Measurements from ENCODE around the gene BOC.

BOC gene

GRCh38 chr3:113223475-113224281 is 12.3 kb downstream of the BOC start:
- DNase-seq (ENCODE audit: low spot score) = peak; percentile 45

GRCh38 chr3:113225286-113225685 is 13.9 kb downstream of the BOC start:
- DNase-seq (ENCODE audit: low spot score) = no peak

DNA sequence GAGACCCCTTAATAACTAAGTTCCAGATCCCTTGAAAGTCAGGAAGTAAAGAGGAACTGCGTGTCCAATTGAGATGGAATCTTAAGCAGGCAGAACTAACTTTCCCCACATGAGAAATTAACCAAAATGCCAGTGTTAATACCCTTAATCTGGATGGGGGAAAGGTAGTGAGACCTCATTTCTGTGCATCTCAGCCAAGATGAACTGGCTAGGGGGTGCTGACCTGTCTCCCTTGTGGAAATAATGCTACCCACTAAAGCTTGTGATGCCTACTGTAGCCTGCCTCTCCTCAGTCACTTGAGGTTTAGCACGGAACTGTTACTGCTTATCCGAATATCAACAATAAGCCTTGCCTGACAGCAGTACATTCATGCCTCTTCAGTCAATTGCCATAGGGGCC is 15.1 kb downstream of the BOC start:
- no peak for DNase-seq (ENCODE audit: low spot score)

- DNase-seq (ENCODE audit: low spot score) = no peak
Measured at GRCh38 chr3:113227146-113227545, 15.8 kb downstream of the BOC start.

- DNase-seq (ENCODE audit: low spot score) = no peak
Measured at GRCh38 chr3:113228498-113229286, 17.3 kb downstream of the BOC start.

DNA sequence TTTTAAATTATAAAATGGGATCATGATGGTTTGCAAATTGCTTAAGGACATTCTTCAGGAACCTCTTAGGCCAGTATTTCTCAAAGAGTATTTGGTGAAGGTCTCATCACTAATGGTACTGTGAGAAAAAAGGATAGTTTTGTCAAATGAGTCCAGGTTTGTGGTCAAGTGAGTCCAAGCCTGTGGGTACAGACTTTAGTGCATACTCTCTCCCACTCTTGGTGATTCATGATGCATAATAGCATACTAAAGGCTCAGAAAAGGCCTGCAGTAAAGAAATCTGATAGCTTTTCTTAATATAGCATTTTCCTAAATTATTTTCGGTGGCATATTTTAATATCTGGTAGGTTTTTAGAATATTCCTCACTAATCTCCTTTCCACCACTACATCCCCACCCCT is 20.0 kb downstream of the BOC start:
- DNase-seq (ENCODE audit: low spot score) = peak; percentile 66

DNA sequence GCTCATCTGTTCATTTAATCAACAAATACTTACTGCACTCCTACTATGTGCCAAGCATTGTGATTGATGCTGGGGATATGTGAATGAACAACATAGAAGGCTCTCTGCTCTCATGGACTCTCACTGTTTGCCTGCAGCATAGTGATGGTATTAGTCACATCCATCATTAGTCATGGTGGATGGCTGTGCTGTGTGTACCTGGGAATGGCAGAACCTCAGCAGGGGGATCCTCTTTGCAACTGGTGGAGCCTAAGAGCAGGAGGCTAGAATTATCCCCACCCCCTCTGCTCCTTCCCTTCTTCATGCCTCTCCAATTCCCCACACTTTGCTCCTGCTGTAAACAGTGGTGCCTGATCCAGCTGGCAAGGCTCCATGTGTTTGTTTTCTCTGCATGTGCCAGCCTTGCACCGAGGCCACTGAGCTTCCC is 20.5 kb downstream of the BOC start:
- DNase-seq (ENCODE audit: low spot score) = peak; percentile 72

DNA sequence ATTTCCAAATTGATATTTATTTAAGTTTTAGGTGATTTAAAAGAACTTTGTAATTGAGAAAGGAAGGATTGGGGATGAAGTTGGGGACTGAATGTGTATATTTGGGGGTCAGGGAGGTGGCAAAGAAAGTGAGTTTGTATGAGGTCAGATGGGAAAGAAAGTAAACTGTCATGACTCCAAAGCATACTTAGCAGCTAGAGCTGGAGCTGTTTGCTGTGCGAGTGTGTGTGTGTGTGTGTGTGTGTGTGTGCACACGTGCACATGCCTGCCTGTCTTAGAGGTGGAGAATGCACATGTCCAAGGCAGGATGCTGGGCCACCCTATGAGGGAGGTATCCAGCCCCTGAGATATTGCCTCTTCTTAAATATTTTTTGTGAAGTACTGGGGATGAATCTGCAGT is 21.0 kb downstream of the BOC start:
- DNase-seq (ENCODE audit: low spot score) = no peak

- DNase-seq (ENCODE audit: low spot score) = no peak
Measured at GRCh38 chr3:113233497-113233896, 22.1 kb downstream of the BOC start.

GRCh38 chr3:113234028-113234427 is 22.7 kb downstream of the BOC start:
- no peak for DNase-seq (ENCODE audit: low spot score)

GRCh38 chr3:113234688-113235260 is 23.4 kb downstream of the BOC start:
- no peak for DNase-seq (ENCODE audit: low spot score)

GRCh38 chr3:113238503-113238902 is 27.1 kb downstream of the BOC start:
- no peak for DNase-seq (ENCODE audit: low spot score)

- no peak for DNase-seq (ENCODE audit: low spot score)
Measured at GRCh38 chr3:113240841-113241240, 29.5 kb downstream of the BOC start.

GRCh38 chr3:113241292-113242095 is 30.1 kb downstream of the BOC start:
- peak; percentile 46 for DNase-seq (ENCODE audit: low spot score)

DNA sequence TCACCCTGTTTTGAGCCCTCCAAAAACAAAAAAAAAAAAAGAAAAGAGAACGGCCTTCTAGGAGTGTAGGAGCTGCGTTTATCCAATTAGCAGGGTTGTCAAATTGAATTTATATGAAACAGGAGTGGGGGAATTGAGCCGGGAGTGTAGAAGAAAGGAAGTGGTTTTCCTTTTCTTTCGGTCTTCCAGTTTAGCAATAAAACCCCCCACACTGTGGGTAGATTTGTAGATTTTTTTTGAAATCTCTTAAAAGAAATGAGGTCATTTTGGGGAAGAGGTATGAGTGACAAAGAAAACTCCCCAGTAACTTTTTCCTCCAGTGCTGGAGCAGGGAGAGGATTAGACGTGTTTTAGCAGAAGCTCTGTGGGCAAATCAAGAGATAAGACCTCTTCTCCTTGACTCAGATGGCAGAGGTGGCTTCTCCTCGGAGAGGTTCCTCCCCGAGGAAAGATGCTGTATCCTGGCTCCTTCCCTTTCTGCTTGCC is 30.8 kb downstream of the BOC start:
- peak; percentile 43 for DNase-seq (ENCODE audit: low spot score)

DNA sequence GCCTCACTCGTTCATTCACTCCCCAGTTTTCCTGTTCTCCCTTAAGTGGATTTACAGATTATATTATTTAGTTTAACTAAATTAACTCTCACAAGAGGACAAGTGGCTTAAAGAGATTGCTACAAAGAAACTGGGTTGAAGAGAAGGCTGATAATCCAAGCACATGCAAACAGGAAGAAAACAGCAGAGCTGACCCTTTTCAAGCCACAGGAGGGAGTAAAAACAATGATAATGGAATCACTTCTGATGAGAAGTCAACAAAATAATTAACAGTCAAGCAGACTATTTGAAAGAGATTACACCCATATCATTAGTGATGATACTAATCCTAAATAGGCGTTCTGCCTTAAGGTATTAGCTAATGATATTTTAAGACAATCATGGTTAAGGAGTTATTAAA is 31.7 kb downstream of the BOC start:
- DNase-seq (ENCODE audit: low spot score) = no peak

GRCh38 chr3:113243846-113244245 is 32.5 kb downstream of the BOC start:
- DNase-seq (ENCODE audit: low spot score) = no peak

DNA sequence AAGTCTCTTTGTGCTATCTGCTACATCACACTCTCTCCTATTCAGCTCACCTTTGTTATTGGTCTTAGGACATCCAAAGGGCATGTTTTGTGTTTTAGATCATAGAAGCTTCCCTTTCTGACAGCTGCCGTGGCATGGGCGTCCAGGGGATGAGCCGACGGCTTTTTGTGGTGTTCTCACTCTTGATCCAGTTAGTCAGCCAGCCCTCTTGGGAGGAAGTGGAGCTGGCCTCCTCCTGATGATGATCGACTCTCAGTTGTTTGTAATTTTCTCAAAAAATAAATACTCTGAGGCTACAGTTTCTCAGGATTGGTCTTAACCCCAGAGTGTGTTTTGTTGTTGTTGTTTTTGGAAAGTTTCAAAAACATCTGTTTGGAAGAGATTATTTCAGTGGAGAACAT is 34.4 kb downstream of the BOC start:
- peak; percentile 59 for DNase-seq (ENCODE audit: low spot score)

DNA sequence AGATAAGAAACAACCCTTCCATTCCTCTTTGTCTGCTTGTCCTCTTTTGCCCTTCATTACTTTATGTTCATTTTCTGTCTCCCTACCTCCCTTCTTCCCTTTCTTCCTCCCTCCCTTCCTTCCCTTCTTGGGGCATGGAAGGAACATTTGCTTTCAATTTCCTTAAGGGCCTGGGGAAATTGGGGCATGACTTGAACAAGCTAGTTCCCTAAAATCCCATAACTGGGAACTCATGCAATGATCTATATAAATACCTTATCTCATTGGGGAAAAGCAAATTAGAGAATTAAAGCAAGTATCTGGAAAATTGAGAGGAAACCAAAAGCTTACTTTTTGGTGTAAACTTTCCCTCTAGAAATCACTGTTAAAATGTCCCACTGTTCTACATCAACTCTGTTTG is 35.7 kb downstream of the BOC start:
- no peak for DNase-seq (ENCODE audit: low spot score)

GRCh38 chr3:113247675-113248458 is 36.5 kb downstream of the BOC start:
- no peak for DNase-seq (ENCODE audit: low spot score)

DNA sequence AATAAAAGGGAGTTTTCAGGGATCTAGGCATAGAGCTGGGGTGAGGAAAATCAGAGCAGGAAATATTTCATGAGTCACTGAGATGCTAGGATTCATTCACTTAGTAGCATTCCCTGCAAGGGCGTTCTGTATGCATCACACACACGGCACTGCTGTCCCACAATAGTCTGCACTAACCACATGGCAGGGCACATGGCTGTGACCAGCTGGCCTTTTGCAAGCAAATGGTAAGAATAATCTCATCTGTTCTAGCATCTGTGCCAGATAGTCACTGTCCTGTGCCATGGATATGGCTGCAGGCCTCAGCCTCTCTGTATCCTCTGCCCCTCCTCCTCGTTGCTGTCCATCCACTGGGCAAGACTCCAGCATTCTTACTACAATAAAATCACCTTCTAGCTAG is 37.8 kb downstream of the BOC start:
- DNase-seq (ENCODE audit: low spot score) = peak; percentile 82
